SK-N-SH treated with all-trans-retinoic acid at 6 μM for 48 hours (cell line): ENCODE measurements around the gene MALRD1.

Experiments used
- ATAC-seq: fragments of 200-7000 bp; cut with Tn5 transposase; 3 replicates; pipeline ENCODE4 v1.9.1; 2020; ENCODE audit warnings: mild to moderate bottlenecking, moderate library complexity
- ARNTL ChIP-seq: fragments of 450-650 bp; formaldehyde crosslinking; IDR thresholded peaks from 2 replicates; pipeline ENCODE4 v1.5.0; 2020; ENCODE audit warnings: low read depth, mild to moderate bottlenecking, moderate library complexity, borderline replicate concordance
- BACH2 ChIP-seq: fragments of 250-450 bp; sonication (Bioruptor Pico); IDR thresholded peaks from 2 replicates; pipeline ENCODE4 v1.9.0; 2021; ENCODE audit warnings: mild to moderate bottlenecking, borderline replicate concordance
- CREB5 ChIP-seq: fragments of 250-450 bp; sonication (Bioruptor Pico); IDR thresholded peaks from 2 replicates; pipeline ENCODE4 v1.5.1; 2020; ENCODE audit warnings: low read depth, mild to moderate bottlenecking, moderate library complexity
- CSDC2 ChIP-seq: fragments of 250-450 bp; sonication (Bioruptor Pico); IDR thresholded peaks from 2 replicates; pipeline ENCODE4 v1.5.0; 2020; ENCODE audit warnings: mild to moderate bottlenecking, moderate library complexity
- CSRNP3 ChIP-seq: fragments of 250-450 bp; sonication (Bioruptor Pico); IDR thresholded peaks from 2 replicates; pipeline ENCODE4 v1.5.1; 2021; ENCODE audit warnings: mild to moderate bottlenecking, moderate library complexity
- ESRRG ChIP-seq: fragments of 250-450 bp; sonication (Bioruptor Pico); IDR thresholded peaks from 2 replicates; pipeline ENCODE4 v1.6.1; 2021; ENCODE audit warnings: mild to moderate bottlenecking
- GLIS3 ChIP-seq: fragments of 250-450 bp; sonication (Bioruptor Pico); IDR thresholded peaks from 2 replicates; pipeline ENCODE4 v1.5.0; 2020; ENCODE audit warnings: mild to moderate bottlenecking, moderate library complexity
- ISL1 ChIP-seq: fragments of 250-450 bp; sonication (Bioruptor Pico); IDR thresholded peaks from 2 replicates; pipeline ENCODE4 v2.1.2; 2022; ENCODE audit warnings: mild to moderate bottlenecking, moderate library complexity
- OSR1 ChIP-seq: fragments of 250-450 bp; sonication (Bioruptor Pico); IDR thresholded peaks from 2 replicates; pipeline ENCODE4 v1.8.0; 2022; ENCODE audit warnings: moderate library complexity, mild to moderate bottlenecking, inconsistent platforms
- POU6F1 ChIP-seq: fragments of 250-450 bp; sonication (Bioruptor Pico); IDR thresholded peaks from 2 replicates; pipeline ENCODE4 v1.8.0; 2021; ENCODE audit warnings: low read depth, mild to moderate bottlenecking, moderate library complexity, borderline replicate concordance
- PPARA ChIP-seq: fragments of 250-450 bp; sonication (Bioruptor Pico); IDR thresholded peaks from 2 replicates; pipeline ENCODE4 v1.5.0; 2020; ENCODE audit warnings: mild to moderate bottlenecking, borderline replicate concordance
- RARB ChIP-seq: fragments of 250-450 bp; sonication (Bioruptor Pico); IDR thresholded peaks from 2 replicates; pipeline ENCODE4 v1.8.0; 2021; ENCODE audit warnings: mild to moderate bottlenecking, moderate library complexity
- SNAI2 ChIP-seq: fragments of 250-450 bp; sonication (Bioruptor Pico); IDR thresholded peaks from 2 replicates; pipeline ENCODE4 v1.5.0; 2020; ENCODE audit warnings: mild to moderate bottlenecking, moderate library complexity
- TCF4 ChIP-seq: fragments of 250-450 bp; sonication (Bioruptor Pico); IDR thresholded peaks from 2 replicates; pipeline ENCODE4 v1.8.0; 2021; ENCODE audit warnings: mild to moderate bottlenecking, moderate library complexity, borderline replicate concordance
- TOX ChIP-seq: fragments of 250-450 bp; sonication (Bioruptor Pico); IDR thresholded peaks from 2 replicates; pipeline ENCODE4 v1.8.0; 2021; ENCODE audit warnings: mild to moderate bottlenecking, moderate library complexity, borderline replicate concordance
- TSHZ2 ChIP-seq: fragments of 250-450 bp; sonication (Bioruptor Pico); IDR thresholded peaks from 2 replicates; pipeline ENCODE4 v1.5.0; 2020; ENCODE audit warnings: mild to moderate bottlenecking, moderate library complexity
- ZC3H10 ChIP-seq: fragments of 250-450 bp; sonication (Bioruptor Pico); IDR thresholded peaks from 2 replicates; pipeline ENCODE4 v1.5.1; 2021; ENCODE audit warnings: mild to moderate bottlenecking, moderate library complexity
- ZFP3 ChIP-seq: fragments of 250-450 bp; sonication (Bioruptor Pico); IDR thresholded peaks from 2 replicates; pipeline ENCODE4 v1.5.0; 2020; ENCODE audit warnings: mild to moderate bottlenecking, moderate library complexity
- ZFP30 ChIP-seq: fragments of 450-650 bp; formaldehyde crosslinking; IDR thresholded peaks from 2 replicates; pipeline ENCODE4 v1.5.0; 2022; ENCODE audit warnings: mild to moderate bottlenecking, moderate library complexity
- ZNF565 ChIP-seq: fragments of 450-650 bp; formaldehyde crosslinking; conservative IDR thresholded peaks from 2 replicates; pipeline ENCODE4 v1.5.0; 2020; ENCODE audit warnings: low read depth, mild to moderate bottlenecking, moderate library complexity
- ZNF70 ChIP-seq: fragments of 450-650 bp; formaldehyde crosslinking; IDR thresholded peaks from 2 replicates; pipeline ENCODE4 v1.5.0; 2020; ENCODE audit warnings: mild to moderate bottlenecking, moderate library complexity
- ZNF8 ChIP-seq: fragments of 450-650 bp; formaldehyde crosslinking; IDR thresholded peaks from 2 replicates; pipeline ENCODE4 v1.5.0; 2020; ENCODE audit warnings: mild to moderate bottlenecking, moderate library complexity

MALRD1 gene

GRCh38 chr10:19373988-19374387 lies 325.4 kb downstream of the MALRD1 start:
- no peak for ATAC-seq
- no peak for TF ChIP-seq GLIS3 (CRISPR knock-in tag)
- TF ChIP-seq POU6F1 (CRISPR knock-in tag), result no peak

GRCh38 chr10:19385846-19386450 lies 337.3 kb downstream of the MALRD1 start:
- TF ChIP-seq ARNTL (CRISPR knock-in tag) (no peak), SNAI2 (no peak), ZFP30 (no peak), ISL1 (CRISPR knock-in tag) (no peak), ZNF565 (no peak)
- ATAC-seq, result no peak

GRCh38 chr10:19408924-19409323 lies 360.3 kb downstream of the MALRD1 start:
- TF ChIP-seq RARB (CRISPR knock-in tag) (no peak), ZNF8 (peak; percentile 96), ZC3H10 (CRISPR knock-in tag) (no peak), PPARA (CRISPR knock-in tag) (no peak), ISL1 (CRISPR knock-in tag) (no peak)
- TF ChIP-seq, all 23 proteins: peak for 1
- ATAC-seq, result no peak

- ATAC-seq, result no peak
- TF ChIP-seq ZFP3 (no peak), PPARA (CRISPR knock-in tag) (no peak), ESRRG (CRISPR knock-in tag) (no peak), CSDC2 (no peak), CSRNP3 (CRISPR knock-in tag) (no peak), OSR1 (CRISPR knock-in tag) (no peak), ZNF8 (no peak), TCF4 (CRISPR knock-in tag) (no peak), CREB5 (CRISPR knock-in tag) (no peak), BACH2 (no peak), SNAI2 (no peak), POU6F1 (CRISPR knock-in tag) (no peak), ZC3H10 (CRISPR knock-in tag) (no peak), ISL1 (CRISPR knock-in tag) (no peak), ARNTL (CRISPR knock-in tag) (no peak), ZNF565 (no peak), TOX (CRISPR knock-in tag) (no peak), ZNF70 (CRISPR knock-in tag) (no peak)
Measured at GRCh38 chr10:19411119-19411518, 362.5 kb downstream of the MALRD1 start.

- ATAC-seq, result peak; percentile 35; the same call in 1 of the 3 replicates
- TF ChIP-seq TSHZ2 (no peak), TOX (CRISPR knock-in tag) (no peak), BACH2 (no peak), OSR1 (CRISPR knock-in tag) (no peak), ZC3H10 (CRISPR knock-in tag) (no peak), CSRNP3 (CRISPR knock-in tag) (no peak)
- TF ChIP-seq, all 23 proteins: peak for 0
Measured at GRCh38 chr10:19412531-19412930, 363.9 kb downstream of the MALRD1 start.
